T-helper 1 cell treated with Interleukin-12 subunit alpha and Interleukin-12 subunit beta and Interleukin-4 antibody, amounts not matched to agents 30 ng/mL and 1 ng/mL, for 36 hours (primary cell): ENCODE data around the gene MAP2K6. TPM values are rescaled to one million over a fixed set of nuclear protein-coding genes. Genes with fewer than 3 reads are reported as not detected.

Source experiments
- intact Hi-C: fragments of 100-400 bp; cut with micrococcal nuclease; formaldehyde crosslinking; loops from one replicate; pipeline ENCODE4 v1.15.1; 2024
- total RNA-seq: library from RNA; stranded (reverse); gene quantifications from 2 replicates; pipeline ENCODE4 v1.2.3, GENCODE V29; 2022

Gene MAP2K6
- total RNA-seq, 1 donor from 2014 or later: 4.2 TPM

- intact Hi-C loops: loop anchor here (10.0 kb wide), 2 partner anchors 283 to 1027 kb away; no protein-coding TSS in a partner anchor
These were observed 113.5 kb downstream of the MAP2K6 start for GRCh38 chr17:69528035-69528434.

GRCh38 chr17:69533481-69534234, 119.2 kb downstream of the MAP2K6 start:
- intact Hi-C loops: no loop called here

GRCh38 chr17:69534235-69534621, 119.7 kb downstream of the MAP2K6 start:
- intact Hi-C loops: no loop called here

- intact Hi-C loops: no loop called here
These were observed 120.6 kb downstream of the MAP2K6 start for GRCh38 chr17:69535016-69535570.

GRCh38 chr17:69538795-69539194, 124.3 kb downstream of the MAP2K6 start:
- intact Hi-C loops: no loop called here

GRCh38 chr17:69539274-69539673, 124.8 kb downstream of the MAP2K6 start:
- intact Hi-C loops: no loop called here

GRCh38 chr17:69539781-69540319, 125.4 kb downstream of the MAP2K6 start:
- intact Hi-C loops: no loop called here

GRCh38 chr17:69540356-69540755, 125.9 kb downstream of the MAP2K6 start:
- intact Hi-C loops: no loop called here

- intact Hi-C loops: no loop called here
These were observed 132.7 kb downstream of the MAP2K6 start for GRCh38 chr17:69547230-69547629.

- intact Hi-C loops: no loop called here
These were observed 133.4 kb downstream of the MAP2K6 start for GRCh38 chr17:69547947-69548346.

GRCh38 chr17:69551212-69552010, 136.9 kb downstream of the MAP2K6 start:
- intact Hi-C loops: no loop called here

- intact Hi-C loops: no loop called here
These were observed 138.6 kb downstream of the MAP2K6 start for GRCh38 chr17:69552986-69553667.

GRCh38 chr17:69555056-69555455, 140.6 kb downstream of the MAP2K6 start:
- intact Hi-C loops: no loop called here

- intact Hi-C loops: no loop called here
These were observed 142.8 kb downstream of the MAP2K6 start for GRCh38 chr17:69557339-69557738.

GRCh38 chr17:69558796-69559195, 144.3 kb downstream of the MAP2K6 start:
- intact Hi-C loops: no loop called here

- intact Hi-C loops: loop anchor here (10.0 kb wide), 1 partner anchor 994 kb away; no protein-coding TSS in a partner anchor
These were observed 146.5 kb downstream of the MAP2K6 start for GRCh38 chr17:69560987-69561441.

GRCh38 chr17:69561462-69561861, 147.0 kb downstream of the MAP2K6 start:
- intact Hi-C loops: loop anchor here (10.0 kb wide), 1 partner anchor 993 kb away; no protein-coding TSS in a partner anchor

- intact Hi-C loops: loop anchor here (5.0 to 10.0 kb wide), 2 partner anchors 989 to 1057 kb away; no protein-coding TSS in a partner anchor
These were observed 150.9 kb downstream of the MAP2K6 start for GRCh38 chr17:69565447-69565846.

GRCh38 chr17:69567130-69567529, 152.6 kb downstream of the MAP2K6 start:
- intact Hi-C loops: loop anchor here (5.0 to 10.0 kb wide), 2 partner anchors 988 to 1055 kb away; no protein-coding TSS in a partner anchor

GRCh38 chr17:69572747-69573146, 158.2 kb downstream of the MAP2K6 start:
- intact Hi-C loops: no loop called here

- intact Hi-C loops: no loop called here
These were observed 158.9 kb downstream of the MAP2K6 start for GRCh38 chr17:69573396-69573795.
